Measurements from ENCODE around the gene VRK2.
"Not testable (repeated sequence)": the region's sequence is repeated elsewhere in the genome, so short reads cannot be mapped to it uniquely, and the experiment has no call there.

VRK2 gene

DNA sequence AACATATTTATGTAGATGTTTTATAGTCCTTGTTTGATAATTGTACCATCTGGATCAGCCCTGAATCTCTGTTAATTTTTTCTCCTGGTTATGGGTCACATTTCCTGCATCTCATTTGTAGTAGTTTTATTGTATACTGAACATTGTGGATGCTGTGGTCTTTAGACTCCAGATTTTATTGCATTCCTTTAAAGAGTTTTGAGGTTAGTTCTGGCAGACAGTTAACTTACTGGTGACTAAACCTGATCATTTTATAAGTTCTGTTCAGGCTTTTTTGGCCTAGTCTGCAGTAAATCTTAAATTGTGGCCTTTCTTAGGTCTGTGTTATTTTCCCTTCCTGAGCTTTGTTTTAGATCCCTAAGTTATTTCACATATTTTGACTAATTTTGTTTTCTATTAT, 110.2 kb downstream of the VRK2 start:
- H3K27ac Mint-ChIP-seq, result no peak overlapping the region
- no peak overlapping the region for H3K4me3 Mint-ChIP-seq
- peaks cover 6% of the 10 kb centered on the region for H3K4me1 Mint-ChIP-seq
- ATAC-seq (no peak), DNase-seq (ENCODE audit: low spot score in 2 of 2) (no peak)
- peaks cover 56% of the 10 kb centered on the region for H3K36me3 Mint-ChIP-seq
- peaks cover 3% of the 10 kb centered on the region for H3K9me3 Mint-ChIP-seq

DNA sequence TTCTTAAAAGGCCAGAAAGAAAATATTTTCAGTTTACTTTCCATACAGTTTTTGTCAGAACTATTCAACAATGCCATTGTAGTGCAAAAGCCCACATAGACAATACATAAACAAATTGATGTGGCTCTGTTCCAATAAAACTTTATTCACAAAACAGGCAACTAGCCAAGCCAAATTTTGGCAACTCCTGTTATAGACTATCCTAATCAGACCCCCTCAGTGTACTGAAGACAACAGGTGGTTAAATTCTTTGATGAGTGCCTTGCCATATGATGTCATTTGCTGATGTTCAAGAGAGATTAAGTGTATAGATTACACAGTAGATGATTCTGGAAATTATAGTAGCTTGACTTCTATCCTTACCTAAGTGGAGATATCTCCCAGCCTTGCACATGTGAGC, 111.1 kb downstream of the VRK2 start:
- peaks cover 3% of the 10 kb centered on the region for H3K9me3 Mint-ChIP-seq
- ATAC-seq, result no peak
- no peak for DNase-seq (ENCODE audit: low spot score in 2 of 2)
- H3K4me3 Mint-ChIP-seq, result no peak overlapping the region
- H3K36me3 Mint-ChIP-seq, result peaks cover 66% of the 10 kb centered on the region
- H3K4me1 Mint-ChIP-seq, result peaks cover 6% of the 10 kb centered on the region
- no peak overlapping the region for H3K27ac Mint-ChIP-seq

DNA sequence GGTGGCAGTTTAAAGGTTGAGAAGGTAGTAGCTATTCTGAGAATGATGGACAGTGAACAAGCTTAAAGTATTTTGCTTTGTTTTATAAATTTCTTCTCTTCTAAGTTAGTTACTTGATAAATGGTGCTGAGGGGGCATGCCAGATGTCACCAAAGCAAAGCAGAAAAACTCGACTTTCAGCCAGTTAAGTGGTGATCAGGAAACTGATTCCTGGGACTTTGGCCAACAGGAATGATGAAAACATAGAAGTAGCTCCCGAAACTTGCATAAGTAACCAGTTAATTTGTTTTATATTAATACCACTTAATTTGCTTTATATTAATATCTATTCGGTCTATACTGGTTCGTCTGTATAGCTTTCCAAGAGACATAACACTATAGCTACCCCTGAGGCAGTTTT, 111.9 kb downstream of the VRK2 start:
- ATAC-seq (no peak), DNase-seq (ENCODE audit: low spot score in 2 of 2) (no peak)
- H3K9me3 Mint-ChIP-seq, result peaks cover 3% of the 10 kb centered on the region
- no peak overlapping the region for H3K4me3 Mint-ChIP-seq
- H3K36me3 Mint-ChIP-seq, result peaks cover 71% of the 10 kb centered on the region
- no peak overlapping the region for H3K27ac Mint-ChIP-seq
- H3K4me1 Mint-ChIP-seq, result peaks cover 6% of the 10 kb centered on the region

DNA sequence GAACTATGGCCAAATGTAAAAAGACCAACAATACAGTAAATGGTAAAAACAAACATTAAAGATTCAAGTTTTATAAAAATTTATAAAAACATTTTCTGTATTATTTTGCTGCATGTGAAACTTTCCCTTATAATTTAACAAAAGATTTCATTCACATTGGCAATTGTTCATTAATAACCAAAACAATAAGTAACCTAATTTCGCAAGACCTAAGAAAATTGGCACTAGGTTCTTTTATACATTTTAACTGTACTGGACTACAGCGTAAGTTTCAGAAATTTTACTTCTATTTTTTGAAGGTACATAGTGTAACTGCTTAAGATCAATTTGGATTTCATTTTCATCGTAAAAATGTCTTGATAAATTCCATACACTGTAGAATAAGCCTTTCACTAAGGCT, 117.3 kb downstream of the VRK2 start:
- Mint-ChIP-seq H3K4me1 (no peaks in the 10 kb centered on the region), H3K4me3 (no peak overlapping the region), H3K27ac (no peak overlapping the region), H3K9me3 (no peaks in the 10 kb centered on the region), H3K36me3 (peaks cover 44% of the 10 kb centered on the region)
- ATAC-seq (no peak), DNase-seq (ENCODE audit: low spot score in 2 of 2) (no peak)

DNA sequence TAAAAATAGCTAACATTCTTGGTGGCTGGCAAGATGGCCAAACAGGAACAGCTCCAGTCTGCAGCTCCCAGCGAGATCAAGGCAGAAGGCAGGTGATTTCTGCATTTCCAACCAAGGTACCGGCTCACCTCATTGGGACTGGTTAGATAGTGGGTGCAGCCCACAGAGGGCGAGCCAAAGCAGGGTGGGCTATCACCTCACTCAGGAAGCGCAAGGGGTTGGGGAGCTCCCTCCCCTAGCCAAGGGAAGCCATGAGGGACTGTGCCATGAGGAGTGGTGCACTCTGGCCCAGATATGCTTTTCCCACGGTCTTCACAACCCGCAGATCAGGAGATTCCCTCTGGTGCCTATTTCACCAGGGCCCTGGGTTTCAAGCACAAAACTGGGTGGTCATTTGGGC, 121.5 kb downstream of the VRK2 start:
- not testable (repeated sequence) for H3K36me3 Mint-ChIP-seq; H3K4me3 Mint-ChIP-seq; DNase-seq (ENCODE audit: low spot score in 2 of 2); ATAC-seq; H3K4me1 Mint-ChIP-seq; H3K27ac Mint-ChIP-seq
- peaks cover 19% of the 10 kb centered on the region for H3K9me3 Mint-ChIP-seq

DNA sequence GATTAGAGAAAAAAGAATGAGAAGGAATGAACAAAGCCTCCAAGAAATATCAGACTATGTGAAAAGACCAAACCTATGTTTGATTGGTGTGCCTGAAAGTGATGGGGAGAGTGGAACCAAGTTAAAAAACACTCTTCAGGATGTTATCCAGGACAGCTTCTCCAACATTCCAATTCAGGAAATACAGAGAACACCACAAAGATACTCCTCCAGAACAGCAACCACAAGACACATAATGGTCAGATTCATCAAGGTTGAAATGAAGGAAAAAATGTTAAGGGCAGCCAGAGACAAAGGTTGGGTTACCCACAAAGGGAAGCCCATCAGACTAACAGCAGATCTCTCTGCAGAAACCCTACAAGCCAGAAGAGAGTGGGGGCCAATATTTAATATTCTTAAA, 123.2 kb downstream of the VRK2 start:
- H3K4me3 Mint-ChIP-seq; ATAC-seq; H3K36me3 Mint-ChIP-seq; DNase-seq (ENCODE audit: low spot score in 2 of 2); H3K27ac Mint-ChIP-seq: not testable (repeated sequence)
- Mint-ChIP-seq H3K9me3 (peaks cover 25% of the 10 kb centered on the region), H3K4me1 (peaks cover 10% of the 10 kb centered on the region)

DNA sequence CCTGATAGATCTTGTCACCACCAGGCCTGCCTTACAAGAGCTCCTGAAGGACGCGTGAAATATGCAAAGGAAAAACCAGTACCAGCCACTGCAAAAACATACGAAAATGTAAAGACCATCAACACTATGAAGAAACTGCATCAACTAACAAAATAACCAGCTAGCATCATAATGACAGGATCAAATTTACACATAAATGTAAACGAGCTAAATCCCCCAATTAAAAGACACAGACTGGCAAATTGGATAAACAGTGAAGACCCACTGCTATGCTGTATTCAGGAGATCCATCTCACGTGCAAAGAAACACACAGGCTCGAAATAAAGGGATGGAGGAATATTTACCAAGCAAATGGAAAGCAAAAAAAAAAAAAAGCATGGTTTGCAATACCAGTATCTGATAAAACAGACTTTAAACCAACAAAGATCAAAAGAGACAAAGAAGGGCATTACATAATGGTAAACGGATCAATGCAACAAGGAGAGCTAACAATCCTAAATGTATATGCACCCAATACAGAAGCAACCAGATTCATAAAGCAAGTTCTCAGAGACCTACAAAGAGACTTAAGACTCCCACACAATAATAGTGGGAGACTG, 123.8 kb downstream of the VRK2 start:
- not testable (repeated sequence) for H3K27ac Mint-ChIP-seq; DNase-seq (ENCODE audit: low spot score in 2 of 2); H3K4me3 Mint-ChIP-seq; H3K36me3 Mint-ChIP-seq; ATAC-seq
- Mint-ChIP-seq H3K9me3 (peaks cover 25% of the 10 kb centered on the region), H3K4me1 (peaks cover 10% of the 10 kb centered on the region)

DNA sequence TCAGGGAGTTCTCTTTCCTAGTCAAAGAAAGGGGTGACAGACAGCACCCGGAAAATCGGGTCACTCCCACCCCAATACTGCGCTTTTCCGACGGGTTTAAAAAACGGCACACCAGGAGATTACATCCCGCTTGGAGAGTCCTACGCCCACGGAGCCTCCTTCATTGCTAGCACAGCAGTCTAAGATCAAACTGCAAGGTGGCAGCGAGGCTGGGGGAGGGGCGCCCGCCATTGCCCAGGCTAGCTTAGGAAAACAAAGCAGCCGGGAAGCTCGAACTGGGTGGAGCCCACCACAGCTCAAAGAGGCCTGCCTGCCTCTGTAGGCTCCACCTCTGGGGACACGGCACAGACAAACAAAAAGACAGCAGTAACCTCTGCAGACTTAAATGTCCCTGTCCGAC, 125.2 kb downstream of the VRK2 start:
- Mint-ChIP-seq H3K4me1 (peaks cover 10% of the 10 kb centered on the region), H3K9me3 (peaks cover 25% of the 10 kb centered on the region)
- ATAC-seq; H3K36me3 Mint-ChIP-seq; H3K27ac Mint-ChIP-seq; H3K4me3 Mint-ChIP-seq; DNase-seq (ENCODE audit: low spot score in 2 of 2): not testable (repeated sequence)

DNA sequence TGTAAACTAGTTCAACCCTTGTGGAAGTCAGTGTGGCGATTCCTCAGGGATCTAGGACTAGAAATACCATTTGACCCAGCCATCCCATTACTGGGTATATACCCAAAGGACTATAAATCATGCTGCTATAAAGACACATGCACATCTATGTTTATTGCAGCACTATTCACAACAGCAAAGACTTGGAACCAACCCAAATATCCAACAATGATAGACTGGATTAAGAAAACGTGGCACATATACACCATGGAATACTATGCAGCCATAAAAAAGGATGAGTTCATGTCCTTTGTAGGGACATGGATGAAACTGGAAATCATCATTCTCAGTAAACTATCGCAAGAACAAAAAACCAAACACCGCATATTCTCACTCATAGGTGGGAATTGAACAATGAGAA, 130.6 kb downstream of the VRK2 start:
- H3K9me3 Mint-ChIP-seq, result peaks cover 13% of the 10 kb centered on the region
- not testable (repeated sequence) for H3K36me3 Mint-ChIP-seq; H3K4me1 Mint-ChIP-seq; DNase-seq (ENCODE audit: low spot score in 2 of 2); H3K27ac Mint-ChIP-seq; ATAC-seq; H3K4me3 Mint-ChIP-seq

DNA sequence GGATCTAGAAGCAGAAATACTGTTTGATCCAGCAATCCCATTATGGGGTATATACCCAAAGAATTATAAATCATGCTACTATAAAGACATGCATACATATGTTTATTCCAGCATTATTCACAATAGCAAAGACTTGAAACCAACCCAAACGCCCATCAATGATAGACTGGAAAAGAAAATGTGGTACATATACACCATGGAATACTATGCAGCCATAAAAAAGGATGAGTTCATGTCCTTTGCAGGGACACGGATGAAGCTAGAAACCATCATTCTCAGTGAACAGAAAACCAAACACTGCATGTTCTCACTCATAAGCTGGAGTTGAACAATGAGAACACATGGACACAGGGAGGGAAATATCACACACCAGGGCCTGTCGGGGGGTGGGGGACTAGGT, 133.6 kb downstream of the VRK2 start:
- H3K27ac Mint-ChIP-seq; H3K4me1 Mint-ChIP-seq; ATAC-seq; H3K9me3 Mint-ChIP-seq; H3K4me3 Mint-ChIP-seq; H3K36me3 Mint-ChIP-seq; DNase-seq (ENCODE audit: low spot score in 2 of 2): not testable (repeated sequence)

DNA sequence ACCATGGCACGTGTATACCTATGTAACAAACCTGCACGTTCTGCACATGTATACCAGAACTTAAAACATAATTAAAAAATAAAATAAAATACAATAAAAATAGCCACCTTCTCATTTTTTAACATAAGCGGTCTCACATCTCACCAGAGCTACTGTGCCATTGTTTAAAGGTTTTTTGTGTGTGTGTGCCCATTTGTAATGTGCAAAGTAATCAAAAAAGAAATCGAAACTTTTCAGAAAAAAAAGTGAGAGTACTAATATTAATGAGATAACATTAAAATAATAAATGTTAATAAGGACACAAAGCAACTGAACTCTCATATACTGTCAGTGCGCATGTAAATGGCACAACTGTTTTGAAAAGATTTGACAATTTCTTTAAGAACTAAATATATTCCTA, 134.0 kb downstream of the VRK2 start:
- H3K27ac Mint-ChIP-seq, result no peak overlapping the region
- H3K4me1 Mint-ChIP-seq, result no peaks in the 10 kb centered on the region
- no peaks in the 10 kb centered on the region for H3K36me3 Mint-ChIP-seq
- ATAC-seq, result no peak
- no peak for DNase-seq (ENCODE audit: low spot score in 2 of 2)
- peaks cover 2% of the 10 kb centered on the region for H3K9me3 Mint-ChIP-seq
- no peak overlapping the region for H3K4me3 Mint-ChIP-seq

DNA sequence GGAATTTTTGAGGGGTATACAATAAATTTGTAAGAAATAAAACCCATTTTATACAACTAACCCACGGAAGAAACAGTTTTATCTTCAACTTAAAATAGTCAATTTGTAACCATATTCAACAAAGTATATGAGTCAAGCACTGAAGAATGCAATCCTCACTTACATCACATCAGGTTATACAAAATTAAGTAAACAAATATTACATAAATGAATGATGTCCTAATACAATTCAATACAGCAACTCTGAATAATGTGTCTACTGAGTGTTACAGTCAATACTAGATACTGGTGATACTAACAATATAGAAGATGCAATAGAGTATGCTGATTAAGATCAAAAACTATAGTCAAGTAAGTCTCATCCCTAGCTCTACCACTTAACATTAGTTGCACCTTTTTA, 135.9 kb downstream of the VRK2 start:
- DNase-seq (ENCODE audit: low spot score in 2 of 2) (no peak), ATAC-seq (no peak)
- H3K9me3 Mint-ChIP-seq, result peaks cover 2% of the 10 kb centered on the region
- H3K36me3 Mint-ChIP-seq, result no peaks in the 10 kb centered on the region
- no peak overlapping the region for H3K27ac Mint-ChIP-seq
- H3K4me3 Mint-ChIP-seq, result no peak overlapping the region
- no peaks in the 10 kb centered on the region for H3K4me1 Mint-ChIP-seq

DNA sequence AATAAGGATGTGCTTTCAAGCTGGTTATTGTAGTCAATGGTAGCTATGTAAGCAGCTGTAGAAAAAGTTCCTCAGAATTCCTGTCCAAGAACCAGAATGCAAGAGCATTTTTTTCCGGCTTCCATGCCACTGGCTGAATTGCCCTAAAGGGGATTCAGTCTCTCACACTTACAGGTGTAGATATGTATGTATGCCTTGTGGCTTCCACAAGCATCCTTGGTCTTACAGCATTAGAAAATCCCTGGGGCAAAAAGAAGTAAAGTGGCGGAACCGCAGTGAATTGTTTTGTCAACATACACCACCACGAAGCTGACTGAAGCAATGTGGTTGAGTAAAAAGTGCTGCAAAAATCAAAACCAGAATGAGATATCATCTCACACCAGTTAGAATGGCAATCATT, 139.9 kb downstream of the VRK2 start:
- Mint-ChIP-seq H3K4me3 (no peak overlapping the region), H3K36me3 (no peaks in the 10 kb centered on the region), H3K27ac (no peak overlapping the region), H3K4me1 (no peaks in the 10 kb centered on the region), H3K9me3 (no peaks in the 10 kb centered on the region)
- ATAC-seq (no peak), DNase-seq (ENCODE audit: low spot score in 2 of 2) (no peak)

DNA sequence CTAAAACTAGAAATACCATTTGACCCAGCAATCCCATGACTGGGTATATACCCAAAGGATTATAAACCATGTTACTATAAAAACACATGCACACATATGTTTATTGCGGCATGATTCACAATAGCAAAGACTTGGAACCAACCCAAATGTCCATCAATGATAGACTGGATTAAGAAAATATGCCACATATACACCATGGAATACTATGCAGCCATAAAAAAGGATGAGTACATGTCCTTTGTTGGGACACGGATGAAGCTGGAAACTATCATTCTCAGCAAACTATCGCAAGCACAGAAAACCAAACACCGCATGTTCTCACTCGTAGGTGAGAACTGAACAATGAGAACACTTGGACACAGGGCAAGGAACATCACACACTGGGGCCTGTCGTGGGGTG, 140.4 kb downstream of the VRK2 start:
- not testable (repeated sequence) for H3K27ac Mint-ChIP-seq; DNase-seq (ENCODE audit: low spot score in 2 of 2)

DNA sequence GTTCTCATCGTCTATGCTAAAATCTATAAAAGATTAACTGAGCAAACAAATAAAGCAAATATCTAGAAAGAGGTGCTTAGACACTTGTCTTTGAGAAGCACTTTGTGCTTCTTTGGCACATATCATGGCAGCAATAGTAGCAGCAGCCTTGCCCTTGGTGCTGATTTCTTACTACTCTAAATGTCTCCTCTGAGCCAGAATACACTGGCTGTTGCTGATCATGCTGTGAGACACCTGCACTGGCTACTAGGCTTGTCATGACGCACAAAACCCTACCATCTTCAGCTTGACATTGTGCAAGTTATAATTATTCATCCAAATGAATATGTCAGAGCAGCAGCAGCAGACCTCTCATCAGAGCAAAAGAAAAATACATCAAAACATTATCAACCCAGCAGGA, 147.9 kb downstream of the VRK2 start:
- Mint-ChIP-seq H3K27ac (no peak overlapping the region), H3K36me3 (peaks cover 14% of the 10 kb centered on the region), H3K4me1 (no peaks in the 10 kb centered on the region), H3K4me3 (no peak overlapping the region), H3K9me3 (no peaks in the 10 kb centered on the region)
- ATAC-seq (no peak), DNase-seq (ENCODE audit: low spot score in 2 of 2) (no peak)

More for the DNA sequence above, 140.4 kb downstream of the VRK2 start:
- not testable (repeated sequence) for H3K9me3 Mint-ChIP-seq, H3K4me3 Mint-ChIP-seq, H3K36me3 Mint-ChIP-seq, H3K4me1 Mint-ChIP-seq, ATAC-seq

DNA sequence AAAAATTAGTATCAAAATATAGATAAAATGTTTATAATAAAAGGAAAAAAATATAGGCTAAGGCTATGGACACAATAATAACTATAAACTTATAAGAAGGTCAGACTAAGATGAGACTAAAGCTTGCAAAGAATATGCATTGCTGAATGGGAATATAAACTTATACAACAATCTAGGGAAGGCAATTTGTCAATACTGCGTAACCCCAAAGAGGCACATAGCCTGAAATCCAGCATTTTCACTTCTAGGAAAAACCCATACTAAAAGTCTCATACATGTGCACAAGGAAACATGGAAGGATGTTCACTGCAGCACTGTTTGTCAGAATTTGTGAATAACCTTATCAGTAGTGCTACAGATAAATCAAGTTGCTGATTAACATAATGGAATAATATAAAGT, 149.1 kb downstream of the VRK2 start:
- H3K9me3 Mint-ChIP-seq, result no peaks in the 10 kb centered on the region
- peaks cover 20% of the 10 kb centered on the region for H3K36me3 Mint-ChIP-seq
- no peaks in the 10 kb centered on the region for H3K4me1 Mint-ChIP-seq
- H3K4me3 Mint-ChIP-seq, result no peak overlapping the region
- H3K27ac Mint-ChIP-seq, result no peak overlapping the region
- DNase-seq (ENCODE audit: low spot score in 2 of 2), result no peak
- ATAC-seq, result no peak

DNA sequence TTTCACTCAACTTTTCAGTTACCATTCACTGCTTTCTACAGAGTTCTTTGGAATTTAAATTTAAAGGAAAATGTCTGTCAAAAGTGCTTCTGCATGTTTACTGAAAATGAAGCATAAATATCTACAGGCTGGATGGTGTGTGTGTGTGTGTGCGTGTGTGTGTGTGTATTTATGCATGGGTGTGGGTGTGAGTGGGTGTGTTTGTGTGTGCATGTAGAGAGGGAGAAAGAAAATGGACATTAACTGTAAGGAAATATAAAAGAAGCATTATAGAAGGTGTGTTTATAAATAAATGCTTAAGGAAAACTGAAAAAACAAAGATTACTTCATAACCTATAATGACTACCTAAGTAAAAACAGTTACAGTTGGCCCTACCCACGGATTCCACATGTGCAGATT, 151.3 kb downstream of the VRK2 start:
- DNase-seq (ENCODE audit: low spot score in 2 of 2) (no peak), ATAC-seq (no peak)
- H3K27ac Mint-ChIP-seq, result no peak overlapping the region
- no peaks in the 10 kb centered on the region for H3K4me1 Mint-ChIP-seq
- no peaks in the 10 kb centered on the region for H3K9me3 Mint-ChIP-seq
- peaks cover 34% of the 10 kb centered on the region for H3K36me3 Mint-ChIP-seq
- H3K4me3 Mint-ChIP-seq, result no peak overlapping the region
